ENCODE results near the gene SCUBE1. TPM values are rescaled to one million over a fixed set of nuclear protein-coding genes. Genes with fewer than 3 reads are reported as not detected.

Gene SCUBE1
- total RNA-seq, 2 experiments from 2014 or later = not detected

DNA sequence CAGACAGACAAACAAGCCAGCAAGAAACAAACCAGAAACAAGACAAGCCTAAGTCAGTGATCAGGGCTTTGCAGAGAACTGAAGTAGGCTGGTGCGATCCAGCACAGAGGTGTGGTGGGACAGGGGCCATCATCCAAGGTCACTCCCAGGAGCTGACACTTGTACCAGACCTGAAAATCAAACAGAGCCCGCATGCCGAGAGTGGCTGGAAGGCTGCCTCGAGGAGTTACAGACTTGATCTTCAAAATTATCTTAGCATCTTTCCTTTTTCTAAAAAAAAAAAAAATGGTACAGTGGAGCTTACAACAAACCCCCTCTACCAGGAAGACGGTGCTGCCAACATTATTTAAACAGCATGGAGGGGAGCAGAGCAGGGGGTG is 8.8 kb upstream of the SCUBE1 start:
- Mint-ChIP-seq H3K9me3 (no peaks in the 10 kb centered on the region), H3K4me3 (no peak overlapping the region), H3K36me3 (no peaks in the 10 kb centered on the region), H3K4me1 (ENCODE audit: low read depth) (no peaks in the 10 kb centered on the region), H3K27ac (no peak overlapping the region), H3K27me3 (peaks cover 15% of the 10 kb centered on the region)
- DNase-seq = no peak
- ChIA-PET CTCF (interaction anchor here (2.0 kb wide), 1 partner anchor 33 kb away, joined by 5 read pairs; no protein-coding TSS in a partner anchor), POLR2A (no interaction called here)
- intact Hi-C loops (cut with micrococcal nuclease) = no loop called here

- Mint-ChIP-seq H3K9me3 (no peaks in the 10 kb centered on the region), H3K27me3 (peaks cover 28% of the 10 kb centered on the region), H3K4me3 (no peak overlapping the region), H3K36me3 (no peaks in the 10 kb centered on the region), H3K27ac (no peak overlapping the region), H3K4me1 (ENCODE audit: low read depth) (peaks cover 8% of the 10 kb centered on the region)
- ChIA-PET POLR2A (no interaction called here), CTCF (interaction anchor here (0.8 to 1.9 kb wide), 4 partner anchors 8 to 118 kb away, joined by 3 to 9 read pairs (median 4); no protein-coding TSS in a partner anchor)
- intact Hi-C loops (cut with micrococcal nuclease) = no loop called here
- DNase-seq = no peak
These were observed 6.5 kb upstream of the SCUBE1 start for GRCh38 chr22:43349636-43350035.

- peak; percentile 75 for DNase-seq
- H3K4me3 Mint-ChIP-seq = no peak overlapping the region
- intact Hi-C loops (cut with micrococcal nuclease) = loop anchor here (1.0 kb wide), 2 partner anchors 72 to 115 kb away; no protein-coding TSS in a partner anchor
- peaks cover 44% of the 10 kb centered on the region for H3K27me3 Mint-ChIP-seq
- no peaks in the 10 kb centered on the region for H3K9me3 Mint-ChIP-seq
- H3K4me1 Mint-ChIP-seq (ENCODE audit: low read depth) = peaks cover 12% of the 10 kb centered on the region
- CTCF ChIA-PET = interaction anchor here (0.6 to 4.4 kb wide), 33 partner anchors 9 to 1874 kb away, joined by 3 to 156 read pairs (median 4); no protein-coding TSS in a partner anchor
- H3K36me3 Mint-ChIP-seq = no peaks in the 10 kb centered on the region
- POLR2A ChIA-PET = no interaction called here
- H3K27ac Mint-ChIP-seq = no peak overlapping the region
These were observed 3.4 kb upstream of the SCUBE1 start for GRCh38 chr22:43346521-43346929.

GRCh38 chr22:43345761-43346301 is 2.7 kb upstream of the SCUBE1 start:
- H3K4me1 Mint-ChIP-seq (ENCODE audit: low read depth) = peaks cover 12% of the 10 kb centered on the region
- H3K9me3 Mint-ChIP-seq = no peaks in the 10 kb centered on the region
- ChIA-PET POLR2A (no interaction called here), CTCF (interaction anchor here (0.6 to 4.4 kb wide), 27 partner anchors 8 to 1875 kb away, joined by 3 to 156 read pairs (median 7); no protein-coding TSS in a partner anchor)
- H3K27ac Mint-ChIP-seq = no peak overlapping the region
- no peak overlapping the region for H3K4me3 Mint-ChIP-seq
- peaks cover 47% of the 10 kb centered on the region for H3K27me3 Mint-ChIP-seq
- peak; percentile 12 for DNase-seq
- intact Hi-C loops (cut with micrococcal nuclease) = loop anchor here (1.0 kb wide), 2 partner anchors 72 to 115 kb away; no protein-coding TSS in a partner anchor
- H3K36me3 Mint-ChIP-seq = no peaks in the 10 kb centered on the region

GRCh38 chr22:43345356-43345755 is 2.2 kb upstream of the SCUBE1 start:
- ChIA-PET CTCF (interaction anchor here (0.7 to 4.4 kb wide), 15 partner anchors 12 to 114 kb away, joined by 3 to 156 read pairs (median 11); no protein-coding TSS in a partner anchor), POLR2A (no interaction called here)
- Mint-ChIP-seq H3K9me3 (no peaks in the 10 kb centered on the region), H3K27me3 (peaks cover 52% of the 10 kb centered on the region), H3K27ac (no peak overlapping the region), H3K36me3 (no peaks in the 10 kb centered on the region), H3K4me1 (ENCODE audit: low read depth) (peaks cover 12% of the 10 kb centered on the region), H3K4me3 (no peak overlapping the region)
- no peak for DNase-seq
- intact Hi-C loops (cut with micrococcal nuclease) = no loop called here

DNA sequence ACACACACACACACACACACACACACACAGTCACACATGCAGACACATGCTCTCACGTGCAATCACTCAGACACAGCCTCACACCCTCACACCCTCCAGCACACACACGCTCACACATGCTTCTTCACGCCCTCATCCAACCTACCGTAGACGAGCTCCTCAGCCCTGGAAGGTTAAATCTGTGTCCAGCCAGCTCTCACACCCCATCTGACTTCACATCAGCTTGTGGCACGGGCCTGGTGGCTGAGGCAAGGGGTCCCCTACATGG is 1.3 kb upstream of the SCUBE1 start:
- DNase-seq = no peak
- intact Hi-C loops (cut with micrococcal nuclease) = no loop called here
- Mint-ChIP-seq H3K9me3 (no peaks in the 10 kb centered on the region), H3K27ac (no peak overlapping the region), H3K4me1 (ENCODE audit: low read depth) (peaks cover 12% of the 10 kb centered on the region), H3K27me3 (peaks cover 50% of the 10 kb centered on the region), H3K4me3 (no peak overlapping the region), H3K36me3 (no peaks in the 10 kb centered on the region)
- CTCF ChIA-PET = interaction anchor here (4.2 to 4.4 kb wide), 2 partner anchors 70 to 113 kb away, joined by 119 to 156 read pairs; no protein-coding TSS in a partner anchor
- POLR2A ChIA-PET = no interaction called here

DNA sequence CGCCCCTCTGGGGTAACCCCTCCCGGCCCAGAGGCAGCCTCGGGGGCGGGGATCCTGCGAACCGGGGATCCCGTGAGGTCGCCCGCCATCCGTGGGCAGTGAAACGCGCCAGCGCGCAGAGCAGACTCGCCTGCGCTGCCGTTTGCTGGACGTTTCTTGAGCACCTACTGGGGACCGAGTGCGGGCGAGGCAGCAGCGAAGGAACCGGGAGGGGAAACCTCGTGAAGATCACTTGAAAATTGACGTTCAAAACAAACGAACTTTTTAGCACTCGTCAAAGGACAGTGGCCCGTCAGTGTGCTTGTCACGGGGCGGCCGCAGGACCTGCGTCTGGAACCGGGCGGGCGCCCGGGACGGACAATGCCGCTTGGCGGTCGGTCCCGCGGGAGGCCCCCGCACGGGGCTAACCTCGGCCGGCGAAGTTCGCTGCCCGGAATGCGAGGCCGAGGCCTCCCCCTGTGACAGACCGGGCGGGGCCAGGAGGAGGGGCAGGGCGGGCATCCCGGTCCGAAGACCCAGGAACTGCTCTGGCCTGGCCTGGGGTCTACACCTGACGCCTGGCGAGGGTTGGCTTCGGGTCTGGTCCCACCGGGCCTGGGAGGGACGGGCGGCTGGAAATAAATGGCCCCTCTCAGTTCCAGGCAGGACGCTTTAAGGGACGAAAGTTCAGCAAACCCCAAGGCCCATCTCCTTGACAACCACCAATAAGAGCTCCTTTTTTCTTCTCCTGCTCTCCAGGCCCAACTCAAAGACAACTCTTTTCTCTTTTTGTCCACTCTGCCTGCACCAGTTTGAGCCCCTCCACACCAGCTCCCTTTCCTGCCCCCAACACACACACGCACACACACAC is 723 bp upstream of the SCUBE1 start:
- H3K4me3 Mint-ChIP-seq = no peak overlapping the region
- H3K9me3 Mint-ChIP-seq = no peaks in the 10 kb centered on the region
- peaks cover 50% of the 10 kb centered on the region for H3K27me3 Mint-ChIP-seq
- intact Hi-C loops (cut with micrococcal nuclease) = no loop called here
- peaks cover 12% of the 10 kb centered on the region for H3K4me1 Mint-ChIP-seq (ENCODE audit: low read depth)
- POLR2A ChIA-PET = no interaction called here
- H3K27ac Mint-ChIP-seq = no peak overlapping the region
- CTCF ChIA-PET = interaction anchor here (0.8 to 4.4 kb wide), 4 partner anchors 69 to 113 kb away, joined by 4 to 156 read pairs (median 62); no protein-coding TSS in a partner anchor
- H3K36me3 Mint-ChIP-seq = no peaks in the 10 kb centered on the region
- DNase-seq = no peak

DNA sequence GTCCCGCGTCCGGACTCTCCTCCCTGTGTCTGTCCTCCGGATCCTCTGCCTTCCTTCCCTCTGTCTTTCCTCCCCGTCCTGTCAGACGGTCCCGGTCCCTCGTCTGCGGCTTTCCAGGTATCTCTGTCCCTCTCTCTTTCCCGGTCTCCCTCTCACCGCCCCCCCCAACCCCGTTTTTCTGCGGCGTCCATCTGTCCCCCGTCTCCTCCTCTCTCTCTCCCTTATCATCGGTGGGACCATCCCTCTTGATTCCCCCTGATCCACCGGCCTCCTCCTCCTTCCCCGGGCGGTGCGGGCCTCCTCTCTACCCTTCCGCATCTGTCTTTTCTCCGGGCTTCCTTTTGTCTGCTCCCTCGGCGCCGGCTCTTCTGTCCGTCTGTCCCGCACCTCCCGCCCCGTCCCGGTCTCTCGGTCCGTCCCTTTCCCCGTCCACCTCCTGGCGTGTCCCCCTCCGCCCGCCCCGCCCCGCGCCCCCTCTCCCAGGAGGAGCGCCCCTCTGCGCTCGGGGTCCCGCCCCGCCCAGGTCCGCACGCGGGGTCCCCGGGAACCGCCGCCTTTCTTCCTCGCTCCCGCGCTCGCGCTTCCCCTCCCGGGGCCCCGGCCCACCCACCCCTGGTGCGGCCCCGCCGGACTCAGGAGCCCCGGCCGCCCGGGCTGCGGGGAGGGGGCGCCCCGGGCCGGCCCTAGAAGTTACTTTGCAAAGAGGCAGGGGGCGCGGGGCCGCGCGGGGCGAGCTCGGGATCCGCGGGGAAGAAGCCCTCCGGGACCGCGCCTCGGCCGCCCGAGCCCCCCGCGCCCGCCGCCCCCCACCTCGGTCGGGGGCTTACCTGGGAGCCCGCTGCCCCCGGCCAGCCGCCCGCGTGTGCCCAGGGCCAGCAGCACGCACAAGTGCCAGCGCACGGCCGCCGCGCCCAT is 568 bp downstream of the SCUBE1 start:
- CTCF ChIA-PET = interaction anchor here (0.8 to 1.0 kb wide), 2 partner anchors 68 to 111 kb away, joined by 4 read pairs; no protein-coding TSS in a partner anchor
- POLR2A ChIA-PET = no interaction called here
- no peak for DNase-seq
- H3K27me3 Mint-ChIP-seq = peaks cover 46% of the 10 kb centered on the region
- no peak overlapping the region for H3K4me3 Mint-ChIP-seq
- H3K36me3 Mint-ChIP-seq = no peaks in the 10 kb centered on the region
- H3K9me3 Mint-ChIP-seq = no peaks in the 10 kb centered on the region
- no peak overlapping the region for H3K27ac Mint-ChIP-seq
- H3K4me1 Mint-ChIP-seq (ENCODE audit: low read depth) = peaks cover 12% of the 10 kb centered on the region
- intact Hi-C loops (cut with micrococcal nuclease) = no loop called here

GRCh38 chr22:43341565-43341964 is 1.6 kb downstream of the SCUBE1 start:
- H3K4me3 Mint-ChIP-seq = no peak overlapping the region
- no peak overlapping the region for H3K27ac Mint-ChIP-seq
- intact Hi-C loops (cut with micrococcal nuclease) = no loop called here
- ChIA-PET POLR2A (no interaction called here), CTCF (no interaction called here)
- H3K9me3 Mint-ChIP-seq = no peaks in the 10 kb centered on the region
- no peak for DNase-seq
- H3K4me1 Mint-ChIP-seq (ENCODE audit: low read depth) = peaks cover 12% of the 10 kb centered on the region
- no peaks in the 10 kb centered on the region for H3K36me3 Mint-ChIP-seq
- H3K27me3 Mint-ChIP-seq = peaks cover 43% of the 10 kb centered on the region

GRCh38 chr22:43338766-43339345 is 4.3 kb downstream of the SCUBE1 start:
- H3K36me3 Mint-ChIP-seq = no peaks in the 10 kb centered on the region
- peaks cover 26% of the 10 kb centered on the region for H3K27me3 Mint-ChIP-seq
- H3K27ac Mint-ChIP-seq = no peak overlapping the region
- CTCF ChIA-PET = interaction anchor here (1.3 kb wide), 1 partner anchor 108 kb away, joined by 3 read pairs; no protein-coding TSS in a partner anchor
- DNase-seq = no peak
- H3K9me3 Mint-ChIP-seq = no peaks in the 10 kb centered on the region
- POLR2A ChIA-PET = no interaction called here
- intact Hi-C loops (cut with micrococcal nuclease) = no loop called here
- no peak overlapping the region for H3K4me3 Mint-ChIP-seq
- peaks cover 3% of the 10 kb centered on the region for H3K4me1 Mint-ChIP-seq (ENCODE audit: low read depth)

- ChIA-PET POLR2A (interaction anchor here (0.5 kb wide), 1 partner anchor 9 kb away, joined by 3 read pairs; no protein-coding TSS in a partner anchor), CTCF (interaction anchor here (2.2 kb wide), 1 partner anchor 8 kb away, joined by 7 read pairs; no protein-coding TSS in a partner anchor)
- intact Hi-C loops (cut with micrococcal nuclease) = no loop called here
- H3K27me3 Mint-ChIP-seq = peaks cover 25% of the 10 kb centered on the region
- H3K36me3 Mint-ChIP-seq = no peaks in the 10 kb centered on the region
- H3K4me3 Mint-ChIP-seq = no peak overlapping the region
- H3K27ac Mint-ChIP-seq = no peak overlapping the region
- H3K9me3 Mint-ChIP-seq = no peaks in the 10 kb centered on the region
- no peak for DNase-seq
- H3K4me1 Mint-ChIP-seq (ENCODE audit: low read depth) = peaks cover 3% of the 10 kb centered on the region
These were observed 5.2 kb downstream of the SCUBE1 start for GRCh38 chr22:43337946-43338345.
